Gastrocnemius medialis (tissue), 4 donors: ENCODE results near the gene PSMG2. TPM values are rescaled to one million over a fixed set of nuclear protein-coding genes. Genes with fewer than 3 reads are reported as not detected.

Experiments
- ATAC-seq, 2 donors: fragments of 150-250 bp; one replicate each; pipeline ENCODE4 v1.9.1; 2016
- DNase-seq, 2 donors: peaks; one replicate each; pipeline ENCODE4 v3.0.0-alpha.2; 2019
- H3K27ac ChIP-seq, 4 donors: fragments of 200-600 bp; sonication (generic); 1 replicate in 1 of 4; 2 replicates in 3 of 4; pipeline ENCODE4 v1.5.1; 2016 to 2018; ENCODE audit warnings: mild to moderate bottlenecking in 2 of 4, moderate library complexity in 1 of 4
- H3K27me3 ChIP-seq, 3 donors: fragments of 200-600 bp; sonication (generic) in 2 of 3; 1 replicate in 1 of 3; 2 replicates in 2 of 3; pipeline versions ENCODE4 v1.5.1 to v1.6.0; 2016 to 2019; ENCODE audit warnings: mild to moderate bottlenecking in 1 of 3, moderate library complexity in 1 of 3
- H3K36me3 ChIP-seq, 2 donors: fragments of 200-600 bp; sonication (generic) in 1 of 2; one replicate each; pipeline ENCODE4 v1.5.1; 2017 to 2018
- H3K4me1 ChIP-seq, 2 donors: fragments of 200-600 bp; sonication (generic) in 1 of 2; one replicate each; pipeline ENCODE4 v1.5.1; 2016 to 2017; ENCODE audit warnings: mild to moderate bottlenecking in 2 of 2
- H3K4me3 ChIP-seq, 4 donors: fragments of 200-600 bp; sonication (generic) in 3 of 4; 1 replicate in 1 of 4; 2 replicates in 3 of 4; pipeline ENCODE4 v1.5.1; 2016 to 2019; ENCODE audit warnings: mild to moderate bottlenecking in 2 of 4
- H3K9me3 ChIP-seq, 3 donors: fragments of 200-600 bp; sonication (generic) in 2 of 3; 1 replicate in 1 of 3; 2 replicates in 2 of 3; pipeline ENCODE4 v1.5.1; 2016 to 2019
- CTCF ChIP-seq, 5 experiments: fragments of 450-650 bp in 3 of 5; fragments of 200-600 bp in 2 of 5; sonication (generic) in 2 of 5; IDR thresholded peaks in 4 of 5; conservative IDR thresholded peaks in 1 of 5; 1 replicate in 4 of 5; 2 replicates in 1 of 5; pipeline ENCODE4 v1.5.1; 2016 to 2019; ENCODE audit warnings: antibody characterized with exemption in 5 of 5, mild to moderate bottlenecking in 3 of 5, moderate library complexity in 3 of 5
- POLR2A ChIP-seq, 2 donors: fragments of 450-650 bp; IDR thresholded peaks; one replicate each; pipeline ENCODE4 v1.6.1; 2017; ENCODE audit warnings: antibody characterized with exemption in 2 of 2, mild to moderate bottlenecking in 2 of 2, moderate library complexity in 2 of 2
- in situ Hi-C, 4 donors: fragments of 200-750 bp; cut with MboI; loops; one replicate each; pipeline versions ENCODE4 v1.15.0 to v1.8.0; 2017; ENCODE audit warnings: low sequenced_read_pairs in 4 of 4
- intact Hi-C: fragments of 100-400 bp; cut with DNase I; formaldehyde crosslinking; loops from one replicate; pipeline ENCODE4 v1.15.1; 2023; ENCODE audit warnings: low total_unique reads
- total RNA-seq, 4 donors: library from RNA; depleted of rRNA; stranded (reverse); fragments of >200 nt; gene quantifications; one replicate each; pipeline versions ENCODE4 v1.1.0 to v1.2.3, GENCODE V29; 2016

PSMG2 gene
- total RNA-seq, 4 donors from 2014 or later = 49.6 to 94.2 (median 63.4) TPM

DNA sequence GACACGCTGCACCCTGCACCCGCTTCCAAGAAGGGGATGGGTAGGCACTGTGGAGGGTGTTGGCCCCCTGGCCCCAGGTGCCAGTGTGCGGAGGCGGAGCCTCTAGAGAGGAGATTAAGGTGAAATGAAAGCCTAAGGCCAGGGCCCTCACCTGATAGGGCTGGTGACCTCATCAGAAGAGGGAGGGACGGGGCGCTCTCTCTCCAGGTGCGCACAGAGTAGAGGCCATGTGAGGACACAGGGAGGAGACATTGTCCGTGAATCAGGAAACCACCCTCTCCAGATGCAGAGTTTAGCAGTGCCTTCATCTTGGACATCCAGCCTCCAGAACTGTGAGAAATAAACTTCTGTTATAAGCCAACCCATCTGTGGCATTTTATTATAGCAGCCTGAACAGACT is 62.3 kb downstream of the PSMG2 start:
- in situ Hi-C loops = no loop called here
- ATAC-seq (no peak), DNase-seq (no peak)

DNA sequence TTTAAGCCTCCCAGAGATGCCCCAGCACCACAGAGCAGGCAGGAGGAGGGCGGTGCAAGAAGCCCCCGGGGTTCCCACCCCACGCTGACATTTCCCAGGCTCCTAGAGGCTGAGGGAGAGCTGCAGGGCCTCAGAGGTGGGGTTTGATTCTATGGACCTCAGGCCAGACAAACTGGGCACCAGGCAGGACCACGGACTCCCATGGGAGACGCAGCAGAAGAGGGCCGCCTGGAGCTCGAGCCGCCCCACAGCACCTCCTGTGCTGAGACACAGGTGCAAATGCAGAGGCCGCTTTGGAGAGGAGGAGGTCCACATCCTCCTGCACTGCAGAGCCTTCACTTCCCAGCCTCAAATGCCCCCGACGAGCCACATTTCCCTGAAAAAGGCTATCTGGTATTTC is 62.7 kb downstream of the PSMG2 start:
- H3K4me1 ChIP-seq = no peaks in the 10 kb centered on the region
- intact Hi-C loops = no loop called here
- no peaks in the 10 kb centered on the region for H3K9me3 ChIP-seq
- in situ Hi-C loops = no loop called here
- H3K27me3 ChIP-seq = no peaks in the 10 kb centered on the region
- no peak overlapping the region for H3K27ac ChIP-seq
- ATAC-seq (no peak), DNase-seq (no peak)
- no peaks in the 10 kb centered on the region for H3K36me3 ChIP-seq
- no peak for TF ChIP-seq CTCF (IDR thresholded peaks at IDR 0.05 in 4 of 5, conservative IDR thresholded peaks at IDR 0.05 in 1 of 5)
- no peak for TF ChIP-seq POLR2A (IDR thresholded peaks at IDR 0.05)
- H3K4me3 ChIP-seq = no peak overlapping the region

More for the DNA sequence above, 62.3 kb downstream of the PSMG2 start:
- Histone ChIP-seq H3K4me3 (no peak overlapping the region), H3K27ac (no peak overlapping the region), H3K27me3 (no peaks in the 10 kb centered on the region), H3K9me3 (no peaks in the 10 kb centered on the region), H3K36me3 (no peaks in the 10 kb centered on the region), H3K4me1 (no peaks in the 10 kb centered on the region)
- intact Hi-C loops = no loop called here
- no peak for TF ChIP-seq POLR2A (IDR thresholded peaks at IDR 0.05)
- TF ChIP-seq CTCF (IDR thresholded peaks at IDR 0.05 in 4 of 5, conservative IDR thresholded peaks at IDR 0.05 in 1 of 5) = no peak

- H3K4me1 ChIP-seq = no peaks in the 10 kb centered on the region
- intact Hi-C loops = no loop called here
- H3K27ac ChIP-seq = no peak overlapping the region
- H3K36me3 ChIP-seq = no peaks in the 10 kb centered on the region
- in situ Hi-C loops = no loop called here
- H3K27me3 ChIP-seq = no peaks in the 10 kb centered on the region
- DNase-seq (no peak), ATAC-seq (no peak)
- no peak overlapping the region for H3K4me3 ChIP-seq
- no peak for TF ChIP-seq POLR2A (IDR thresholded peaks at IDR 0.05)
- no peak for TF ChIP-seq CTCF (IDR thresholded peaks at IDR 0.05 in 4 of 5, conservative IDR thresholded peaks at IDR 0.05 in 1 of 5)
- H3K9me3 ChIP-seq = no peaks in the 10 kb centered on the region
Observed at GRCh38 chr18:12766986-12767433, 64.2 kb downstream of the PSMG2 start.

- Histone ChIP-seq H3K4me1 (no peaks in the 10 kb centered on the region), H3K4me3 (no peak overlapping the region), H3K36me3 (no peaks in the 10 kb centered on the region), H3K9me3 (no peaks in the 10 kb centered on the region), H3K27ac (no peak overlapping the region), H3K27me3 (no peaks in the 10 kb centered on the region)
- no peak for DNase-seq
- in situ Hi-C loops = no loop called here
- TF ChIP-seq CTCF (IDR thresholded peaks at IDR 0.05 in 4 of 5, conservative IDR thresholded peaks at IDR 0.05 in 1 of 5) = no peak
- no peak for TF ChIP-seq POLR2A (IDR thresholded peaks at IDR 0.05)
- intact Hi-C loops = no loop called here
- no peak for ATAC-seq
Observed at GRCh38 chr18:12767580-12768155, 64.8 kb downstream of the PSMG2 start.

- intact Hi-C loops (no loop called here), in situ Hi-C loops (no loop called here)
- H3K4me1 ChIP-seq = no peaks in the 10 kb centered on the region
- no peak overlapping the region for H3K4me3 ChIP-seq
- H3K27me3 ChIP-seq = no peaks in the 10 kb centered on the region
- no peak overlapping the region for H3K27ac ChIP-seq
- no peak for DNase-seq
- ATAC-seq = no peak
- no peaks in the 10 kb centered on the region for H3K9me3 ChIP-seq
- TF ChIP-seq CTCF (IDR thresholded peaks at IDR 0.05 in 4 of 5, conservative IDR thresholded peaks at IDR 0.05 in 1 of 5) (no peak), POLR2A (IDR thresholded peaks at IDR 0.05) (no peak)
- H3K36me3 ChIP-seq = no peaks in the 10 kb centered on the region
Observed at GRCh38 chr18:12768625-12769024, 65.8 kb downstream of the PSMG2 start.
